Measurements from ENCODE around the gene TRIM74.
"Not testable (repeated sequence)": the region's sequence is repeated elsewhere in the genome, so short reads cannot be mapped to it uniquely, and the experiment has no call there.

- not testable (repeated sequence) for TF ChIP-seq FOXM1 (IDR thresholded peaks at IDR 0.05; ENCODE audit: low read depth); EP300 (IDR thresholded peaks at IDR 0.05; ENCODE audit: borderline replicate concordance in 1 of 2, low read depth in 1 of 2, low read length in 1 of 2); POLR2AphosphoS5 (IDR thresholded peaks at IDR 0.05; ENCODE audit: low read depth, low read length); RCOR1 (IDR thresholded peaks at IDR 0.05; ENCODE audit: low read length); YY1 (IDR thresholded peaks at IDR 0.05; ENCODE audit: low read depth)
- TF ChIP-seq, protein P1, sequence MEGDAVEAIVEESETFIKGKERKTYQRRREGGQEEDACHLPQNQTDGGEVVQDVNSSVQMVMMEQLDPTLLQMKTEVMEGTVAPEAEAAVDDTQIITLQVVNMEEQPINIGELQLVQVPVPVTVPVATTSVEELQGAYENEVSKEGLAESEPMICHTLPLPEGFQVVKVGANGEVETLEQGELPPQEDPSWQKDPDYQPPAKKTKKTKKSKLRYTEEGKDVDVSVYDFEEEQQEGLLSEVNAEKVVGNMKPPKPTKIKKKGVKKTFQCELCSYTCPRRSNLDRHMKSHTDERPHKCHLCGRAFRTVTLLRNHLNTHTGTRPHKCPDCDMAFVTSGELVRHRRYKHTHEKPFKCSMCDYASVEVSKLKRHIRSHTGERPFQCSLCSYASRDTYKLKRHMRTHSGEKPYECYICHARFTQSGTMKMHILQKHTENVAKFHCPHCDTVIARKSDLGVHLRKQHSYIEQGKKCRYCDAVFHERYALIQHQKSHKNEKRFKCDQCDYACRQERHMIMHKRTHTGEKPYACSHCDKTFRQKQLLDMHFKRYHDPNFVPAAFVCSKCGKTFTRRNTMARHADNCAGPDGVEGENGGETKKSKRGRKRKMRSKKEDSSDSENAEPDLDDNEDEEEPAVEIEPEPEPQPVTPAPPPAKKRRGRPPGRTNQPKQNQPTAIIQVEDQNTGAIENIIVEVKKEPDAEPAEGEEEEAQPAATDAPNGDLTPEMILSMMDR (IDR thresholded peaks at IDR 0.05), result not testable (repeated sequence)
Measured at GRCh38 chr7:72911395-72911794, 57.9 kb downstream of the TRIM74 start.
